Endodermal cell (in vitro differentiated cells): ENCODE data around the gene ZNF217. TPM values are rescaled to one million over a fixed set of nuclear protein-coding genes. Genes with fewer than 3 reads are reported as not detected.

Experiments
- DNase-seq: peaks from one replicate; pipeline ENCODE4 v3.0.0-alpha.2; 2017
- H3K27ac ChIP-seq: 2 replicates; pipeline ENCODE4 v1.5.1; 2013; ENCODE audit warnings: mild to moderate bottlenecking, low read depth, low read length, moderate library complexity
- H3K27me3 ChIP-seq: 2 replicates; pipeline ENCODE4 v1.6.1; 2013; ENCODE audit warnings: mild to moderate bottlenecking, low read length, moderate library complexity; ENCODE audit not compliant: insufficient read depth, control insufficient read depth, poor library complexity, severe bottlenecking
- H3K36me3 ChIP-seq: 2 replicates; pipeline ENCODE4 v1.7.0; 2013; ENCODE audit warnings: mild to moderate bottlenecking, low read length, moderate library complexity; ENCODE audit not compliant: control insufficient read depth, insufficient read depth
- H3K4me1 ChIP-seq: one replicate; pipeline ENCODE4 v1.7.0; 2013; ENCODE audit warnings: low read length; ENCODE audit not compliant: control insufficient read depth, insufficient read depth
- H3K4me3 ChIP-seq: 2 replicates; pipeline ENCODE4 v1.5.1; 2013; ENCODE audit warnings: mild to moderate bottlenecking, low read length, moderate library complexity
- H3K9ac ChIP-seq: 2 replicates; pipeline ENCODE4 v1.6.1; 2013; ENCODE audit warnings: mild to moderate bottlenecking, low read length, moderate library complexity; ENCODE audit not compliant: poor library complexity, severe bottlenecking; ENCODE audit errors: extremely low read depth
- H3K9me3 ChIP-seq: 2 replicates; pipeline ENCODE4 v1.6.1; 2013; ENCODE audit warnings: mild to moderate bottlenecking, low read length, moderate library complexity; ENCODE audit not compliant: control insufficient read depth
- H3K27ac Mint-ChIP-seq: 2 replicates; pipeline ENCODE4 v1.8.0; 2020; ENCODE audit warnings: mixed read lengths
- H3K27me3 Mint-ChIP-seq: 2 replicates; pipeline ENCODE4 v1.8.0; 2021; ENCODE audit warnings: mild to moderate bottlenecking, mixed read lengths; ENCODE audit not compliant: insufficient read depth
- H3K36me3 Mint-ChIP-seq: 2 replicates; pipeline ENCODE4 v1.8.0; 2020; ENCODE audit warnings: low read depth, mixed read lengths
- H3K4me1 Mint-ChIP-seq: 2 replicates; pipeline ENCODE4 v1.8.0; 2020; ENCODE audit warnings: mixed read lengths
- H3K4me3 Mint-ChIP-seq: 2 replicates; pipeline ENCODE4 v1.8.0; 2020; ENCODE audit warnings: mild to moderate bottlenecking, moderate library complexity, mixed read lengths
- H3K9me3 Mint-ChIP-seq: 2 replicates; pipeline ENCODE4 v1.8.0; 2020; ENCODE audit warnings: mild to moderate bottlenecking, mixed read lengths
- WGBS, 2 experiments: methylation state at CpG; one replicate each; pipeline versions ENCODE4 v1.1.5 to v1.1.7; 2013; ENCODE audit warnings: missing lambda C conversion rate in 2 of 2, mixed read lengths in 1 of 2; ENCODE audit not compliant: insufficient coverage in 1 of 2, insufficient read length in 1 of 2; 5-methylcytosine and 5-hydroxymethylcytosine counted together
- total RNA-seq, 2 donors: library from RNA; stranded (reverse); fragmentation: NEBNext Ultra II Directional in 1 of 2; extraction: Animal tissue kit (Norgen Biotek cat#: 25700) in 1 of 2; gene quantifications; 2 replicates in 1 of 2; 3 replicates in 1 of 2; pipeline ENCODE4 v1.2.1, GENCODE V29; 2021
- TF ChIP-seq, protein P1 (sequence below): fragments of 200-600 bp; sonication (generic); conservative IDR thresholded peaks from 2 replicates; pipeline ENCODE4 v1.5.0; 2021; ENCODE audit warnings: antibody characterized with exemption, mild to moderate bottlenecking

ZNF217 gene
- total RNA-seq, 2 donors from 2014 or later: 100 to 123 TPM

DNA sequence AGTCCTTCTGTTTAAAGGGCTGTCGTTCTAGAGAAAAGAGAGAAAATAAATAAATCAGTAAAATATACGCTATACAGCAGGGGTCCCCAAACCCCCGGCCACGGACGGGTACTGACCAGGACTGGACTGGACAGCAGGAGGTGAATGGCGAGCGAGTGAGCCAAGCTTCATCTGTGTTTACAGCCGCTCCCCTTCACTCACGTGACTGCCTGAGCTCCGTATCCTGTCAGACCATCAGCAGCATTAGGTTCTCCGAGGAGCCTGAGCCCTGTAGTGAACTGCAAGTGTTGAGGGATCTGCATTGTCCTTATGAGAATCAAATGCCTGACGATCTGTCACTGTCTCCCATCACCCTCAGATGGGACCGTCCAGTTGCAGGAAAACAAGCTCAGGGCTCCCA, 76.5 kb downstream of the ZNF217 start:
- no peak for DNase-seq
- Histone ChIP-seq H3K4me1 (no peaks in the 10 kb centered on the region), H3K27me3 (no peaks in the 10 kb centered on the region), H3K9ac (no peak overlapping the region), H3K4me3 (no peak overlapping the region), H3K9me3 (no peaks in the 10 kb centered on the region), H3K36me3 (no peaks in the 10 kb centered on the region), H3K27ac (no peak overlapping the region)
- Mint-ChIP-seq H3K9me3 (no peaks in the 10 kb centered on the region), H3K4me3 (no peak overlapping the region), H3K27me3 (no peaks in the 10 kb centered on the region), H3K27ac (no peak overlapping the region), H3K36me3 (no peaks in the 10 kb centered on the region), H3K4me1 (peaks cover 3% of the 10 kb centered on the region)
- 94 to 97% methylated on average over 9 to 13 of the region's 13 CpGs for WGBS, 2 experiments
- TF ChIP-seq, protein P1, sequence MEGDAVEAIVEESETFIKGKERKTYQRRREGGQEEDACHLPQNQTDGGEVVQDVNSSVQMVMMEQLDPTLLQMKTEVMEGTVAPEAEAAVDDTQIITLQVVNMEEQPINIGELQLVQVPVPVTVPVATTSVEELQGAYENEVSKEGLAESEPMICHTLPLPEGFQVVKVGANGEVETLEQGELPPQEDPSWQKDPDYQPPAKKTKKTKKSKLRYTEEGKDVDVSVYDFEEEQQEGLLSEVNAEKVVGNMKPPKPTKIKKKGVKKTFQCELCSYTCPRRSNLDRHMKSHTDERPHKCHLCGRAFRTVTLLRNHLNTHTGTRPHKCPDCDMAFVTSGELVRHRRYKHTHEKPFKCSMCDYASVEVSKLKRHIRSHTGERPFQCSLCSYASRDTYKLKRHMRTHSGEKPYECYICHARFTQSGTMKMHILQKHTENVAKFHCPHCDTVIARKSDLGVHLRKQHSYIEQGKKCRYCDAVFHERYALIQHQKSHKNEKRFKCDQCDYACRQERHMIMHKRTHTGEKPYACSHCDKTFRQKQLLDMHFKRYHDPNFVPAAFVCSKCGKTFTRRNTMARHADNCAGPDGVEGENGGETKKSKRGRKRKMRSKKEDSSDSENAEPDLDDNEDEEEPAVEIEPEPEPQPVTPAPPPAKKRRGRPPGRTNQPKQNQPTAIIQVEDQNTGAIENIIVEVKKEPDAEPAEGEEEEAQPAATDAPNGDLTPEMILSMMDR: no peak
